WI38 (cell line): ENCODE results near the gene VSTM2B.

ENCODE experiments used
- H3K4me3 ChIP-seq: 2 replicates; pipeline ENCODE4 v1.5.1; 2011; ENCODE audit warnings: low read depth, mild to moderate bottlenecking, control low read depth, low read length
- CTCF ChIP-seq: IDR thresholded peaks from 2 replicates; pipeline ENCODE4 v1.5.1; 2012; ENCODE audit warnings: low read depth, mild to moderate bottlenecking, control low read depth, low read length

The VSTM2B gene

GRCh38 chr19:29503140-29503758 lies 22.5 kb upstream of the VSTM2B start:
- TF ChIP-seq CTCF, result no peak

GRCh38 chr19:29503785-29504184 lies 22.0 kb upstream of the VSTM2B start:
- TF ChIP-seq CTCF, result no peak
- H3K4me3 ChIP-seq, result no peak overlapping the region

More at GRCh38 chr19:29503140-29503758, 22.5 kb upstream of the VSTM2B start:
- H3K4me3 ChIP-seq, result no peak overlapping the region

GRCh38 chr19:29504454-29504853 lies 21.3 kb upstream of the VSTM2B start:
- no peak for TF ChIP-seq CTCF
- no peak overlapping the region for H3K4me3 ChIP-seq

GRCh38 chr19:29505097-29505824 lies 20.5 kb upstream of the VSTM2B start:
- TF ChIP-seq CTCF, result no peak
- H3K4me3 ChIP-seq, result no peak overlapping the region

DNA sequence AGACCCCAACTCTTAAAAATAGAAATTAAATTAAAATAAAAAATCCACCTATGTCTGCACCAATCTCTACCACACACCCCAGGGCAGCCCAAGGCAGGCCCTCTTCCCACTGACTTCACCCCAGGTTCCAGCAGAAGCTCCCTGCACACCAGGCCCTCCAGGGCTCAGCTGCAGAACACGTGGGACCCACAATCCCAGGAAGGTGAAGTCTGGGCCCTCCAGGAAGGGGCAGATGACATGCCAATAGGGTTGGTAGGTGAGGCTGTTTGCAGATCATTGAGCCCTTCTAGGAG lies 19.2 kb upstream of the VSTM2B start:
- no peak for TF ChIP-seq CTCF
- H3K4me3 ChIP-seq, result no peak overlapping the region

DNA sequence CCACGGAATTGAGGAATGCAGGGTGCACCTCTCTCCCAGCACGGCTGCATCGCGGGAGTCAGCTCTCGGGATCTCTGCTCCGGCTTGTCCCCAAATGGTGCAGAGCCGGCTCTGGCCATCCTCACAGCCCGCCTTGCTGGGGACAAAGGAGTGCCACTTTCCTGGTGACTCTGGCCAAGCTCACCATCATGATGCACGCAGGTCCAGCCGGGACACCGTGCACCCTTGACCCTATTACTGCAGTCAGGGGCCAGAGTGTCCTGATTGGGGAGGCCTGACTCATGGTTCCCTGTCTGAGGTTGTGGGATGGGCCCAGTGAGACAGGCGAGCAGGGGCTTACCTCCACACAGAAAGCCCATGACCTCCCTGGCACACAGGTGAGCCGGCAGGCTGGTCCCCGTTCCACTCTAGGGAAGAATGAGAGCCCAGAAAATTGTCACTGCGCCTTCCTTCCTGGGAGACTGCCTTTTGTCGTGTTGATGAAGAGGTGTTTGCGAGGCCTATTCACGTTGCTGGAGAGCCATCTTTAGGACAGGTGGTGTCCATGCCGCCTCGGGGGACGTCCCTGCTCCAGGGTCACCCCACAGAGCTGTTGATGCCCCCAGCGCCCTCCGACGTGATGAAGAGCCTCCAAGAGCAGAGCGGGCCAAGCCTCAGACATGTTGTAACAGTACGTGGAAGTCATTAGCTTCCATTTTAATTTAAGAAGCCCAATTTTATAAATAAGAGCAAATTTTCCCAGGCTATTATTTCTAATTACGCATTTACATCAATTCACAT lies 18.5 kb upstream of the VSTM2B start:
- H3K4me3 ChIP-seq, result no peak overlapping the region
- no peak for TF ChIP-seq CTCF

DNA sequence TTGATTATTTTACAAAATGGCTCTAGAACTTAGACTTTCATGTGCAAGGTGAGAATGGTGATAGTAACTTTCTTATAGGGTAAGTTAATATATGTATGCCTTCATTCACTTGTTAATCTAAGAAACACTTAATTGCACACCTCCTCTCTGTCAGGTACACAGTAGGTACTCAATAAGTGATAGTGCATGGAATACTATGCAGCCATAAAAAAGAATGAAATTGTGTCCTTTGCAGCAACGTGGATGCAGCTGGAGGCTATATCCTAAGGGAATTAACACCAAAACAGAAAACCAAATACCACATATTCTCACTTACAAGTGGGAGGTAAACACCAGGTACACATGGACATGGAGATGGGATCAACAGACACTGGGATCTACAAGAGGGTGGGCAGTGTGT lies 17.6 kb upstream of the VSTM2B start:
- no peak overlapping the region for H3K4me3 ChIP-seq
- TF ChIP-seq CTCF, result no peak
